Right lobe of liver (tissue), 6 donors: Measurements from ENCODE around the gene SSBP3. TPM values are rescaled to one million over a fixed set of nuclear protein-coding genes. Genes with fewer than 3 reads are reported as not detected.

Source experiments
- ATAC-seq, 4 donors: fragments of 200-7000 bp; cut with Tn5 transposase; one replicate each; pipeline ENCODE4 v1.9.1; 2020; ENCODE audit warnings: mild to moderate bottlenecking in 4 of 4, moderate library complexity in 4 of 4
- DNase-seq, 3 donors: peaks; one replicate each; pipeline ENCODE4 v3.0.0-alpha.2; 2020
- H3K27ac ChIP-seq, 3 donors: fragments of 200-600 bp; one replicate each; pipeline ENCODE4 v1.8.0; 2022
- H3K27me3 ChIP-seq, 2 donors: fragments of 200-600 bp; one replicate each; pipeline ENCODE4 v1.8.0; 2022
- H3K36me3 ChIP-seq, 4 donors: fragments of 200-600 bp; sonication (generic) in 1 of 4; one replicate each; pipeline versions ENCODE4 v1.5.1 to v1.8.0; 2017 to 2022; ENCODE audit warnings: control low read depth in 1 of 4
- H3K4me1 ChIP-seq, 4 donors: fragments of 200-600 bp; sonication (generic) in 1 of 4; one replicate each; pipeline versions ENCODE4 v1.5.1 to v1.8.0; 2017 to 2022; ENCODE audit warnings: control low read depth in 1 of 4
- H3K4me3 ChIP-seq, 3 donors: fragments of 200-600 bp; one replicate each; pipeline ENCODE4 v1.8.0; 2022
- H3K9me3 ChIP-seq, 4 donors: fragments of 200-600 bp; sonication (generic) in 1 of 4; one replicate each; pipeline versions ENCODE4 v1.5.1 to v1.8.0; 2017 to 2022; ENCODE audit warnings: control low read depth in 1 of 4
- CTCF ChIP-seq, 4 donors: fragments of 200-600 bp in 3 of 4; fragments of 450-650 bp in 1 of 4; IDR thresholded peaks; one replicate each; pipeline versions ENCODE4 v1.5.1 to v1.8.0; 2016 to 2022; ENCODE audit warnings: antibody characterized with exemption in 4 of 4, mild to moderate bottlenecking in 2 of 4
- POLR2A ChIP-seq: fragments of 450-650 bp; IDR thresholded peaks from one replicate; pipeline ENCODE4 v1.6.1; 2017; ENCODE audit warnings: antibody characterized with exemption, mild to moderate bottlenecking
- WGBS: methylation state at CpG from one replicate; pipeline ENCODE4 v1.1.6; 2018; ENCODE audit warnings: low coverage, low lambda C conversion rate; ENCODE audit not compliant: insufficient coverage; ENCODE audit errors: missing lambda C conversion rate; 5-methylcytosine and 5-hydroxymethylcytosine counted together
- intact Hi-C, 2 donors: fragments of 100-400 bp; cut with DNase I; formaldehyde crosslinking; loops; one replicate each; pipeline versions ENCODE4 v1.11.2 to v1.14.1; 2022
- total RNA-seq, 6 experiments: library from RNA; depleted of rRNA in 2 of 6; stranded (reverse); fragments of >200 nt in 2 of 6; fragmentation: NEBNext Ultra II Directional in 3 of 6; extraction: Animal tissue kit (Norgen Biotek cat#: 25700) in 3 of 6; gene quantifications; one replicate each; pipeline versions ENCODE4 v1.1.0 to v1.2.4, GENCODE V29; 2016 to 2023
- donor health status: DM: no; HTN: yes; CAD: no.
- donor health status: DM: no; HTN: no; CAD: no.
- donor health status: DM: no; HTN: no; CAD: no.
- donor health status: DM: no; HTN: yes; CAD: no.
- donor health status: DM: no; HTN: yes; CAD: no.

The SSBP3 gene
- total RNA-seq, 6 experiments from 2014 or later = 19.4 to 34.1 (median 24.4) TPM

GRCh38 chr1:54341763-54342162 is 64.4 kb downstream of the SSBP3 start:
- ATAC-seq = no peak
- DNase-seq = no peak
- TF ChIP-seq CTCF (IDR thresholded peaks at IDR 0.05) (no peak), POLR2A (no peak)
- Histone ChIP-seq H3K4me1 (no peaks in the 10 kb centered on the region), H3K27ac (no peak overlapping the region), H3K9me3 (no peaks in the 10 kb centered on the region), H3K27me3 (no peaks in the 10 kb centered on the region), H3K4me3 (no peak overlapping the region), H3K36me3 (no peaks in the 10 kb centered on the region)
- intact Hi-C loops = no loop called here
- 92% methylated on average over 6 of the region's 9 CpGs for whole genome bisulfite sequencing

- ATAC-seq (no peak), DNase-seq (no peak)
- H3K27me3 ChIP-seq = no peaks in the 10 kb centered on the region
- TF ChIP-seq CTCF (IDR thresholded peaks at IDR 0.05) (no peak), POLR2A (no peak)
- WGBS = 94% methylated on average over 3 of the region's 5 CpGs
- no peaks in the 10 kb centered on the region for H3K36me3 ChIP-seq
- intact Hi-C loops = no loop called here
- no peaks in the 10 kb centered on the region for H3K9me3 ChIP-seq
- no peak overlapping the region for H3K27ac ChIP-seq
- H3K4me3 ChIP-seq = no peak overlapping the region
- H3K4me1 ChIP-seq = peaks cover 0 to 4% (median 0%) of the 10 kb centered on the region in 4 donors
Measured at GRCh38 chr1:54340878-54341277, 65.3 kb downstream of the SSBP3 start.

DNA sequence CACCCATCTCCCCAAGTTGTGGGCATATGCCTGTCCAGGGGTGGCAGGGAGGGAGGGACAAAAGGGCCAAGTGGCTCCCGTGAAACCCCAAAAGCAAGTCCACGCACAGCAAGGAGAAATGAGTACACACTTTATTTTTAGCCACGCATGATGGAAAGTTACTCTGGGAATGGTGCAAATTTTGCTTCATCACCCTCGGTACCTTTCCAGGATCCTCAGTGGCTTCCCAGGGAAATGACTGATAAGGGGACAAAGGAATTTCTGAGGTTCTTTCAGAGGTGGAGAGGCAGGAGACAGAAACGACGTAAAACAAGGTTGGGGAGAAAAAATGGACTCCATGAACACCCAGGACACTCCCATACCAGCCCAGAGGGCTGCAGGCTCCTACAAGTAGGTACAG is 65.8 kb downstream of the SSBP3 start:
- no peaks in the 10 kb centered on the region for H3K36me3 ChIP-seq
- H3K4me3 ChIP-seq = no peak overlapping the region
- H3K9me3 ChIP-seq = no peaks in the 10 kb centered on the region
- H3K27ac ChIP-seq = no peak overlapping the region
- TF ChIP-seq CTCF (IDR thresholded peaks at IDR 0.05) = no peak
- no peak for TF ChIP-seq POLR2A
- H3K27me3 ChIP-seq = no peaks in the 10 kb centered on the region
- ATAC-seq (no peak), DNase-seq (no peak)
- WGBS = 52% methylated on average over 5 of the region's 6 CpGs
- intact Hi-C loops = no loop called here
- peaks cover 0 to 5% (median 0%) of the 10 kb centered on the region in 4 donors for H3K4me1 ChIP-seq

GRCh38 chr1:54339126-54339525 is 67.1 kb downstream of the SSBP3 start:
- ATAC-seq = no peak
- DNase-seq = no peak
- Histone ChIP-seq H3K27ac (no peak overlapping the region), H3K27me3 (no peaks in the 10 kb centered on the region), H3K9me3 (no peaks in the 10 kb centered on the region), H3K36me3 (no peaks in the 10 kb centered on the region), H3K4me1 (peaks cover 0 to 5% (median 0%) of the 10 kb centered on the region in 4 donors), H3K4me3 (no peak overlapping the region)
- TF ChIP-seq CTCF (IDR thresholded peaks at IDR 0.05) = no peak
- no peak for TF ChIP-seq POLR2A
- 100% methylated on average over 2 of the region's 2 CpGs for WGBS
- intact Hi-C loops = no loop called here

DNA sequence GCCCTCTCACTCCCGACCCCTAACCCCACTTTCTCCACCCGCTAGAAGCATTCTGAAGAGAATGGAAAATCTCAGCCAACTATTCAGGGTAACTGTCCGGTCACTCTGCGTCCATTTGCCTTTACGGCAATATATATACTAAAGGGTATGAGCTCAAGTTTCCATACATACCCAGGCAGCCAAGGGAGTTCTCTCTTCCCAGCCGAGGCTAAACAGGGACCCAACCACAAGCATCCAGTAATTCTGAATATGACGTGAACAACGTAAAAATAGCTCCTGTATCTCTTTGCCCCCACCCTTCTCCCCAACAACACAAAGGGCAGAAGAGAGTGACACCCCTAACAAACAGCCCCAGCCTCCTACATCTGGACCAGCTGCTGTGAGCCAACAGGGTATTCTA is 67.7 kb downstream of the SSBP3 start:
- ATAC-seq (no peak), DNase-seq (no peak)
- Histone ChIP-seq H3K9me3 (no peaks in the 10 kb centered on the region), H3K4me1 (peaks cover 0 to 5% (median 0%) of the 10 kb centered on the region in 4 donors), H3K27ac (no peak overlapping the region), H3K4me3 (no peak overlapping the region), H3K27me3 (no peaks in the 10 kb centered on the region), H3K36me3 (no peaks in the 10 kb centered on the region)
- TF ChIP-seq CTCF (IDR thresholded peaks at IDR 0.05) = no peak
- TF ChIP-seq POLR2A = no peak
- 94% methylated on average over 5 of the region's 8 CpGs for WGBS
- intact Hi-C loops = no loop called here
